Fibroblast of lung (primary cell): Measurements from ENCODE around the gene PTGDS. TPM values are rescaled to one million over a fixed set of nuclear protein-coding genes. Genes with fewer than 3 reads are reported as not detected.

Experiments
- DNase-seq, 2 donors: peaks; one replicate each; pipeline versions ENCODE4 v3.0.0 to v3.0.0-alpha.2; 2010; ENCODE audit warnings: low read depth in 2 of 2
- H2AFZ ChIP-seq: 2 replicates; pipeline ENCODE4 v1.5.1; 2012; ENCODE audit warnings: low read length, control low read depth, inconsistent platforms
- H3K27ac ChIP-seq: 2 replicates; pipeline ENCODE4 v1.5.1; 2011; ENCODE audit warnings: low read length, control low read depth; ENCODE audit not compliant: insufficient read depth
- H3K27me3 ChIP-seq: 2 replicates; pipeline ENCODE4 v1.5.1; 2011; ENCODE audit warnings: mild to moderate bottlenecking, low read length; ENCODE audit not compliant: control insufficient read depth, insufficient read depth
- H3K36me3 ChIP-seq: 2 replicates; pipeline ENCODE4 v1.5.1; 2011; ENCODE audit warnings: low read length; ENCODE audit not compliant: control insufficient read depth, insufficient read depth
- H3K4me1 ChIP-seq: 2 replicates; pipeline ENCODE4 v1.5.1; 2011; ENCODE audit warnings: low read length; ENCODE audit not compliant: control insufficient read depth, insufficient read depth; ENCODE audit errors: extremely low read depth
- H3K4me2 ChIP-seq: 2 replicates; pipeline ENCODE4 v1.5.1; 2011; ENCODE audit warnings: low read length, control low read depth; ENCODE audit not compliant: insufficient read depth; ENCODE audit errors: extremely low read depth
- H3K4me3 ChIP-seq, 4 experiments: fragments of 200-600 bp in 1 of 4; sonication (generic) in 1 of 4; replicated peaks in 1 of 4; 2 replicates each; pipeline ENCODE4 v1.5.1; 2011 to 2016; ENCODE audit warnings: low read length in 4 of 4, low read depth in 3 of 4, mild to moderate bottlenecking in 3 of 4, control low read depth in 2 of 4, inconsistent platforms in 1 of 4, mixed read lengths in 1 of 4; ENCODE audit not compliant: insufficient read depth in 1 of 4; ENCODE audit errors: control extremely low read depth in 1 of 4
- H3K79me2 ChIP-seq: 2 replicates; pipeline ENCODE4 v1.5.1; 2012; ENCODE audit warnings: mild to moderate bottlenecking, low read length, inconsistent platforms; ENCODE audit not compliant: control insufficient read depth, insufficient read depth
- H3K9ac ChIP-seq: 2 replicates; pipeline ENCODE4 v1.5.1; 2011; ENCODE audit warnings: mild to moderate bottlenecking, low read length, control low read depth; ENCODE audit not compliant: insufficient read depth
- H3K9me3 ChIP-seq: 2 replicates; pipeline ENCODE4 v1.5.1; 2012; ENCODE audit warnings: low read depth, low read length; ENCODE audit not compliant: control insufficient read depth, insufficient read depth
- H4K20me1 ChIP-seq: 2 replicates; pipeline ENCODE4 v1.5.1; 2011; ENCODE audit warnings: low read length; ENCODE audit not compliant: control insufficient read depth, insufficient read depth; ENCODE audit errors: extremely low read depth
- CTCF ChIP-seq, 2 donors: IDR thresholded peaks in 1 of 2; conservative IDR thresholded peaks in 1 of 2; 1 replicate in 1 of 2; 2 replicates in 1 of 2; pipeline ENCODE4 v1.5.1; 2011 to 2012; ENCODE audit warnings: low read length in 2 of 2, control low read depth in 1 of 2, inconsistent platforms in 1 of 2, low read depth in 1 of 2, mild to moderate bottlenecking in 1 of 2
- EZH2 ChIP-seq: IDR thresholded peaks from 2 replicates; pipeline ENCODE4 v1.5.1; 2012; ENCODE audit warnings: low read length, control low read depth, mild to moderate bottlenecking; ENCODE audit errors: missing control alignments
- polyA plus RNA-seq, 2 donors: library from polyadenylated mRNA; depleted of rRNA in 1 of 2; stranded (reverse) in 1 of 2; unstranded in 1 of 2; fragments of >200 nt; gene quantifications; 2 replicates each; pipeline ENCODE4 v1.2.1, GENCODE V29; 2011 to 2012; ENCODE audit warnings: missing spikeins in 1 of 2
- total RNA-seq: library from RNA; depleted of rRNA; stranded (reverse); fragments of >200 nt; gene quantifications from 2 replicates; pipeline ENCODE4 v1.2.1, GENCODE V29; 2014

PTGDS gene
- total and polyA plus RNA-seq, 2 donors (not counting 1 experiment from before 2014, with no cell fraction given): 4.9 to 90.3 TPM

- peak; percentile 39 to 50 for DNase-seq
- no peak overlapping the region for H2AFZ ChIP-seq
- H3K79me2 ChIP-seq: peaks cover 4% of the 10 kb centered on the region
- H3K27ac ChIP-seq: no peak overlapping the region
- no peaks in the 10 kb centered on the region for H3K27me3 ChIP-seq
- H3K9me3 ChIP-seq: no peaks in the 10 kb centered on the region
- H3K36me3 ChIP-seq: peaks cover 2% of the 10 kb centered on the region
- H3K9ac ChIP-seq: no peak overlapping the region
- no peaks in the 10 kb centered on the region for H4K20me1 ChIP-seq
- H3K4me2 ChIP-seq: peak overlapping the region; percentile 54
- TF ChIP-seq EZH2 (no peak), CTCF (conservative IDR thresholded peaks at IDR 0.05 in 1 of 2, IDR thresholded peaks at IDR 0.05 in 1 of 2; ENCODE audit: low read depth in 1 of 2, low read length in 2 of 2) (no peak)
- H3K4me1 ChIP-seq: peaks cover 18% of the 10 kb centered on the region
- H3K4me3 ChIP-seq: peak overlapping the region in 1 of 4 experiments; percentile 1
Measured at GRCh38 chr9:136995772-136996311, 18.5 kb downstream of the PTGDS start.

GRCh38 chr9:136996361-136997292, 19.3 kb downstream of the PTGDS start, which contains the start of gene CLIC3:
TSS of gene CLIC3 (minus strand) at chr9:136996568. CDS start at chr9:136996543, 25 bp downstream.
- DNase-seq: peak in 1 of 2 donors; percentile 36
- Histone ChIP-seq H3K9me3 (no peaks in the 10 kb centered on the region), H3K4me1 (peaks cover 18% of the 10 kb centered on the region), H3K4me3 (peak within 1 kb of the TSS in 1 of 4 experiments; percentile 17), H3K36me3 (peaks cover 2% of the 10 kb centered on the region), H3K27ac (no peak within 1 kb of the TSS), H3K27me3 (no peaks in the 10 kb centered on the region), H4K20me1 (no peaks in the 10 kb centered on the region), H3K9ac (no peak within 1 kb of the TSS), H3K4me2 (peak within 1 kb of the TSS; percentile 54), H2AFZ (no peak within 1 kb of the TSS), H3K79me2 (peaks cover 4% of the 10 kb centered on the region)
- no peak for TF ChIP-seq EZH2
- TF ChIP-seq CTCF (conservative IDR thresholded peaks at IDR 0.05 in 1 of 2, IDR thresholded peaks at IDR 0.05 in 1 of 2; ENCODE audit: low read depth in 1 of 2, low read length in 2 of 2): no peak

GRCh38 chr9:136997371-136997770, 20.1 kb downstream of the PTGDS start:
- DNase-seq: no peak
- Histone ChIP-seq H3K27me3 (no peaks in the 10 kb centered on the region), H3K4me2 (no peak overlapping the region), H4K20me1 (no peaks in the 10 kb centered on the region), H3K36me3 (peaks cover 2% of the 10 kb centered on the region), H3K27ac (no peak overlapping the region), H2AFZ (no peak overlapping the region), H3K79me2 (peaks cover 4% of the 10 kb centered on the region), H3K9me3 (no peaks in the 10 kb centered on the region), H3K4me3 (no peak overlapping the region), H3K4me1 (peaks cover 18% of the 10 kb centered on the region), H3K9ac (no peak overlapping the region)
- TF ChIP-seq CTCF (conservative IDR thresholded peaks at IDR 0.05 in 1 of 2, IDR thresholded peaks at IDR 0.05 in 1 of 2; ENCODE audit: low read depth in 1 of 2, low read length in 2 of 2) (no peak), EZH2 (no peak)
